Measurements from ENCODE around the gene ZZZ3.
"Not testable (repeated sequence)": the region's sequence is repeated elsewhere in the genome, so short reads cannot be mapped to it uniquely, and the experiment has no call there.

The ZZZ3 gene

GRCh38 chr1:77671836-77672235 is 10.6 kb downstream of the ZZZ3 start:
- DNase-seq: peak in 1 of 58 donors; percentile 18

GRCh38 chr1:77670330-77670729 is 12.1 kb downstream of the ZZZ3 start:
- DNase-seq: no peak

DNA sequence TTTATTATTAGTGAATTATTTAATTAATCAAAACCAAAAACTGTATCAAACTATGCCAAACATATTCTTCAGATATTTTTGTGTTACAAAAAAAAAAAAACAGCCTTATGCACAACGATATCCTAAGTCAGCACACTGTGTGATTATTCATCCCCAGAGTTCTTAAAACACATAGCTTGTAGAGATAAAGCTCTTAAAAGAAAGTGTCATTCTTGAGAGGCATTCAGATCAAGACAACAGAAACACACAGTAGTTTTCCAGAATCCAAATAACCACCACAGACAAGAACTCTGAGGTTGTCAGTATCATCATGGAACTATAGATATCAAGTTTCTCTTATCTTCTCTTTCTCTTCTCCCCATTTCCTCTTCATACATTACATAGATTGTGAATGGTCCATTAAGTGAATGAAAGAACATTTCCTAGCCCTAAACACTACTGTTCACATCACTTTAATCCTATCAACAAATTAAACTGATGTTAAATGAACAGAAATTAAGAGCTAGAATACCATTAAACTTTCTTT is 13.5 kb downstream of the ZZZ3 start:
- no peak for DNase-seq

DNA sequence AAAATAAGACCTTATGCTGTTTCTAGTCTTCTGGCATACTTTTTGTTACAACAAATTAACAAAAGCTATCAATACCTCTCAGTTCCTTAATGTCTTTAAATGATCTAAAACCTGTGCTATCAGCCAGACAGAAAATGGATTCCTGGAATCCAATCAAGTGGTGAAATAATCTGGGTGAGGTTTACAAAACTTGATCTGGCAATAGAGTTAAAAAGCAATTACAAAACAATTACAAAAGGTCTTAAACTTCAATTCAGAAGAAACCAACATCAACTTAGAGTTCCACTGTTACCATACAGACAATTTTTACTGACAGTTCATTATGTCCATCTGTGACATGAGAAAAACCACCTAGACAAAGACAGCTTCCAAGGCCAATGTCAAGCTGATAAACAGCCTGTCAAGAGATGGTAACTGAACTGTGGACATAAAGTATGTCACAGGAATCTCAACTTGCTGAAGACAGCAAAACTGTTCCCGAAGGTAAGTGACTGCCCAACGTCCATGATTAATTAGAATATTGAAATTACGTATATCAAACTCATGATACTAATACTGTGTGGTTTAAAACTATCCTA is 17.4 kb downstream of the ZZZ3 start:
- no peak for DNase-seq

GRCh38 chr1:77661696-77662095 is 20.8 kb downstream of the ZZZ3 start:
- no peak for DNase-seq

GRCh38 chr1:77659879-77660593 is 22.4 kb downstream of the ZZZ3 start:
- no peak for DNase-seq

GRCh38 chr1:77658271-77658670 is 24.2 kb downstream of the ZZZ3 start:
- no peak for DNase-seq

GRCh38 chr1:77655431-77655974 is 27.0 kb downstream of the ZZZ3 start:
- DNase-seq: no peak

DNA sequence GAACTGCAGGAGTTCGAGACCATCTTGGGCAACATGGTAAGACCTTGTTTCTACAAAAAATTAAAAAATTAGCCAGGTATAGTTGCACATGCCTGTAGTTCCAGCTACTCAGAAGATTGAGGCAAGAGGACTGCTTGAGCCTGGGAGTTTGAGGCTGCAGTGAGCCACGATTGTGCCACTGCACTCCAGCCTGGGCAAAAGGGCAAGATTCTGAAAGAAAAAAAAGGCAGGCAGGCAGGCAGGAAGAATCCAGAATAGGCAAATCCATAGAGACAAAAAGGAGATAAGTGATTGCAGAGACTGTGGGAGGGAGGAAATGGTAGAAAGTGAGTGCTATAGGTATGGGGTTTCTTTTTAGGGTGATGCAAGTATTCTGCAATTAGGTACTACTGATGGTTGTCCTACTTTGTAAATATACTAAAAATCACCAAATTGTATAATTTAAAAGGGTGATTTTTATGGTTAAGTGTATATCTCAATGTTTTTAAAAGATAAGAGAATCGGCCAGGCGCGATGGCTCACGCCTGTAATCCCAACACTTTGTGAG is 29.4 kb downstream of the ZZZ3 start:
- no peak for DNase-seq

GRCh38 chr1:77652268-77652667 is 30.2 kb downstream of the ZZZ3 start:
- DNase-seq: no peak

- no peak for DNase-seq
These were observed 33.3 kb downstream of the ZZZ3 start for GRCh38 chr1:77649127-77649526.

DNA sequence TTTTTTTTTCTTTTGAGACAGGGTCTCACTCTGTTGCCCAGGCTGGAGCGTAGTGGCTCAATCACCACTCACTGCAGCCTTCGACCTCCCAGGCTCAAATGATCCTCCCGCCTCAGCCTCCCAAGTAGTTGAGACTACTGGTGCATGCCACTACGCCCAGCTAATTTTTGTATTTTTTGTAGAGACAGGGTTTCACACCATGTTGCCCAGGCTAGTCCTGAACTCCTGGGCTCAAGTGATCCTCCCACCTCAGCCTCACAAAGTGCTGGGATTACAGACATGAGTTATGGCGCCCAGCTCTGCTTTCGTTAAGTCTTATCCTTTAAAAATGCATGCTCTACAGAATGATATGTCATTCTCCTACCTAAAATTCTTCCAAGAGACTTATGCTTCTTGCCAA is 36.2 kb downstream of the ZZZ3 start:
- DNase-seq: not testable (repeated sequence)

DNA sequence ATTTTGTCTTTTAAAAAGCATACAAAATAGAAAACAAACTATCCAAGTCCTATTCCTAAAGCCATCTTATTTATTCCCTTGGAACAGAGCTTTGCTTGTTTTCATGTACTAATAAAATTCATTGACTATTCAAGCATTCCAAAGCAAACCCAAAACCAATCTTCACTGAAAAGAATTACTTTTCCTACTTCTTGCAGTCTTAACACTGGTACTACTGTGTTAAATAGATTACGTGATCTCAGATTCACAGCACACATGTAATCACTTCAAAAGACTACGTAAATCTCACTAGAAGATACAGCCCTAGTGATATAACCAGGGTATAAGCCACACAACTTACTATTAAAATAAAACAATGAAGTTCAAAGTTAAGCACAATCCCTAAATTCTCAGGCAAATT is 39.0 kb downstream of the ZZZ3 start:
- peak in 1 of 58 donors; percentile 15 for DNase-seq

GRCh38 chr1:77642941-77643340 is 39.5 kb downstream of the ZZZ3 start:
- DNase-seq: no peak

GRCh38 chr1:77642196-77642595 is 40.3 kb downstream of the ZZZ3 start:
- no peak for DNase-seq

- no peak for DNase-seq
These were observed 42.8 kb downstream of the ZZZ3 start for GRCh38 chr1:77639557-77640069.

DNA sequence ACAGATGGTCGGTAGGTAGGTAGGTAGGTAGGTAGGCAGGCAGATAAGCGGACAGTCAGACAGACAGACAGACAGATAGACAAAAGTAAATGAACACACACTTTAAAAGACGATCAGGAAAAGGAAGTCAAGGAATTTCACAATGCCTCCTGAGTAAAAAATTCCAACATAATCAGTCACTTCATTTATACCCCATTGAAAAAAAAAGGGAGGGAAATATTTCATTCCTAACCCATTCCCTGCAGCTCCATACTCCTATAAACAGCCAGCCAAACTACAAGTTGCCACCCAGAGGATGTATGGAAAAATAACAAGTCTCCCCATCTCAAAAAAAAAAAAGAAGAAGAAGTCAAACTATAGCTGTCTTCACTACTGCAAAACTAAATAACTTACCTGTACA is 43.4 kb downstream of the ZZZ3 start:
- no peak for DNase-seq

GRCh38 chr1:77636864-77637263 is 45.6 kb downstream of the ZZZ3 start:
- no peak for DNase-seq
